SJSA1 (cell line): ENCODE data around the gene BAZ2B. TPM values are rescaled to one million over a fixed set of nuclear protein-coding genes. Genes with fewer than 3 reads are reported as not detected.
A peak's percentile ranks its signal among the peaks of the same experiment; 100 is the strongest.

ENCODE experiments used
- DNase-seq, 2 experiments: peaks; one replicate each; pipeline ENCODE4 v3.0.0-alpha.2; 2015 to 2020; ENCODE audit warnings: low spot score in 2 of 2, low read depth in 1 of 2
- H3K27ac ChIP-seq: fragments of 250-450 bp; sonication (Bioruptor Pico); 2 replicates; pipeline ENCODE4 v1.5.1; 2020; ENCODE audit warnings: mild to moderate bottlenecking, moderate library complexity
- H3K27me3 ChIP-seq: fragments of 250-450 bp; sonication (Bioruptor Pico); replicated peaks from 2 replicates; pipeline ENCODE4 v1.5.1; 2020; ENCODE audit warnings: mild to moderate bottlenecking, moderate library complexity
- H3K36me3 ChIP-seq: fragments of 250-450 bp; sonication (Bioruptor Pico); 2 replicates; pipeline ENCODE4 v1.5.1; 2020; ENCODE audit warnings: mild to moderate bottlenecking
- H3K4me1 ChIP-seq: fragments of 250-450 bp; sonication (Bioruptor Pico); replicated peaks from 2 replicates; pipeline ENCODE4 v1.6.1; 2021; ENCODE audit warnings: mild to moderate bottlenecking
- H3K4me3 ChIP-seq: fragments of 250-450 bp; sonication (Bioruptor Pico); 2 replicates; pipeline ENCODE4 v1.5.1; 2020; ENCODE audit warnings: mild to moderate bottlenecking
- H3K9me3 ChIP-seq: fragments of 250-450 bp; sonication (Bioruptor Pico); replicated peaks from 2 replicates; pipeline ENCODE4 v1.5.1; 2020; ENCODE audit warnings: mild to moderate bottlenecking
- total RNA-seq: library from RNA; depleted of rRNA; stranded (reverse); fragments of >200 nt; shearing (Covaris generic); gene quantifications from 2 replicates; pipeline ENCODE4 v1.2.3, GENCODE V29; 2014

BAZ2B gene
- total RNA-seq, 1 experiment from 2014 or later, result 15.0 TPM

DNA sequence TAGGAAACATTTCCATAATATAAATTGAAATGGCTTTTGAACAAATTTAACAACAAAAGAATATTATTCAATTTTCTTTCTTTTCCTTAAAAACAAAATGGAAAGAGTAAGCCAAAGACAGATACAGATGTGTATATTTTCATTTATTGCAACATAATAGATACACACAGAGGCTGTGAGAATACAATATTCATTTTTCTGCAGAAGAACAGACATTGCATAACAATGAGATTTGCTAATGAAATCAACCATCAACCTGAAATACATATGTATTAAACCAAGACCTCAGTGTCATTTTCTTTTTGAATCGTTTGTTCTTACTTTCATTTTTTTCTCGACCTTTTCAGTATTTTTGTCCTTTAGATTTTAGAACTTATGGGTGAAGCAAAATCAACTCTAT is 95.1 kb downstream of the BAZ2B start:
- Histone ChIP-seq H3K9me3 (no peaks in the 10 kb centered on the region), H3K27me3 (no peaks in the 10 kb centered on the region)

DNA sequence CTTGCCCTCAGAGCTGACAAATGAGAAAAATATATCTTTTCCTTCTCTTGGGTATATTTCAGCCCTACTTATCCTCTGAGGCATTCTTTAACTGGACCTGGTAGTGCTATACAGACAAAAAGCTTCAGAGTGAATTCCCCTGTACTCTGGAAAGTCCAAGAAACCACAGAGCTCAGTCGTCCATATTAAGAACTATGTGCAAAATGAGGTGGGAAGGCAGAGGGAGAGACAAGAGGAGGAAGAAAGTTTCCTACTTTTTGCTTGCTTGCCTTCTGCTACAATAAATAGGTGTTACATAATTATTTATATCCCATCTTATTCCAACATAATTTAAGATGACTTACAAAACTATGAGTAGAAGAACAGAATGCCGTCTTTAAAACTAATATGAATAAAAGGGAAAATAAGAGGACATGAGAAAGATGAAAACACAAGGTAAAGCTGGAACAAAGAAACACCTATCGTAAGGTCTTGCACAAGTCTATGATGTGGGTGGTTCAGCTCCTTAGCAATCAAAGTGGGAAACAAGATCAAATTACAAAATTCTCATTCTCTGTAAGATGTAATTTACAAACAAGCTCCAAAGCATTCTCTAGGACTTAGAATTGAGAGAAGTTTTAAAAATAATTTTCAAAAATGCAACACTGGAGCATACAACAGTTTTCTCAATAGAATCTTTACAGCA is 97.9 kb downstream of the BAZ2B start:
- Histone ChIP-seq H3K27me3 (no peaks in the 10 kb centered on the region), H3K4me3 (no peak overlapping the region), H3K27ac (no peak overlapping the region), H3K36me3 (no peaks in the 10 kb centered on the region), H3K9me3 (no peaks in the 10 kb centered on the region), H3K4me1 (peaks cover 3% of the 10 kb centered on the region; the same call in 1 of the 2 replicates)
- DNase-seq, result no peak

More for the DNA sequence above, 95.1 kb downstream of the BAZ2B start:
- Histone ChIP-seq H3K4me3 (no peak overlapping the region), H3K4me1 (0 out of 2 replicates have a peak, but pooled peaks cover 3% of the 10 kb centered on the region), H3K27ac (no peak overlapping the region), H3K36me3 (no peaks in the 10 kb centered on the region)
- no peak for DNase-seq

DNA sequence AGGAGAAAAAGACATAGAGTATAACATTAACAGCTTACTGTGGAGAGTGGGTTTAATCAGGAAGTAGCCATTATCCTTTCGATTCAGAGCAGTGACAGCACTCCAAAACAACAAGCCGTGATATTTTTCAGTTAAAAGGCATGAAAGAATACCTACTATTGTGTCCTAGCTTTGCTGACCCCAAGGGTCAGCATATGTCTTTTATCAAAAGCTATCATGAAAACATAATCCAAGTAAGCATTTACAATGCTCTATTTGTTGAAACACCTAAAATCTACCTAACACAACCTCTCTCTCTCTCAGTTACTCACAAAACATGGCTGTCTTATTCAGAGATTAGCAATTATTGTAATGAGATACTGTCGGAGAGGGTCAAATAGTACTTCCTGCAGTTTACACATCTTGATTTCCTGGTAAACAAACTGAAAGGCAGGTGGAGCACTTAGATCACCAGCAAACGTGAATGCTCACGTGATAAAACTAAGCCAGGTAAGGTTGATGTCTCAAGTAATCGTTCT is 100.0 kb downstream of the BAZ2B start:
- DNase-seq, result peak in 1 of 2 experiments; percentile 47

DNA sequence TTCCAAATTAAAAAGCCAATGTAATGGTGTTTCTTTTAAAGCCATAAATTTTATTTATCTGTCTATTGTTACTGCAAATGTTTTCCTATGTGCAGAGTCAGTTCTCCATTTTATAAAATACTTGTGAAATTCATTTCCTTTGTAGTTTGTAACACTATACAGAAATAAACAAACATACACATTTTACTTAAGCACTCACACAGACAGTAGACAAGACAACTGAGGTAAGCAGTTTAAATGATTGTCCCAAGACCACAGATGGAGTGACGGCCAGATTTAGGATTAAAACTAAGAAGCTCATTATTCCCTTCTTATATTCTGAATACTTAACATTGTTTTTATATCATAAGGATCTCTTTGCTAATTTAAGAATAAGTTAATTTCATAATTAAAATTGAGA is 100.9 kb downstream of the BAZ2B start:
- H3K9me3 ChIP-seq, result no peaks in the 10 kb centered on the region
- H3K36me3 ChIP-seq, result no peaks in the 10 kb centered on the region
- no peak for DNase-seq
- H3K27ac ChIP-seq, result no peak overlapping the region
- H3K4me3 ChIP-seq, result no peak overlapping the region
- H3K27me3 ChIP-seq, result no peaks in the 10 kb centered on the region
- H3K4me1 ChIP-seq, result peaks cover 3% of the 10 kb centered on the region; the same call in 1 of the 2 replicates

More for the DNA sequence above, 100.0 kb downstream of the BAZ2B start:
- no peaks in the 10 kb centered on the region for H3K9me3 ChIP-seq
- H3K4me1 ChIP-seq, result peaks cover 3% of the 10 kb centered on the region; the same call in 1 of the 2 replicates
- no peaks in the 10 kb centered on the region for H3K36me3 ChIP-seq
- peak overlapping the region; percentile 28 for H3K27ac ChIP-seq
- peak overlapping the region; percentile 26 for H3K4me3 ChIP-seq
- no peaks in the 10 kb centered on the region for H3K27me3 ChIP-seq

DNA sequence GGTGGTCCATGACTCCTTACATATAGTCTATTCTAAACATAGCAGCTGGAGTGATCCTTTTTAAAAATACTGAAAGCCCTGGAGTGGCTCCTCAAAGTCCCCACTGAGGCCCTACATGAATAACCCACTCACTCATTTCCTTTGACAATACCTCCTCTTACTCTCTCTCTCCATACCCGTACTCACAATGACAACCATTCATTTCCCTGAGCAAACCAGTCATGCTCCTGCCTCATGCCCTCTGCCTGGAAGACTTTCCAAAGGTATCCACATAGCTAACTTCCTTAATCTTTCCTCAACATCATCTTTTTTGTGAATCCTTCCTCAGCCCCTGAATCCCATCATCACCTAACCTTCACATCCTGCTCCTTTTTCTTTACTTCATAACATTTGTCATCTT is 102.6 kb downstream of the BAZ2B start:
- Histone ChIP-seq H3K4me3 (no peak overlapping the region), H3K36me3 (no peaks in the 10 kb centered on the region), H3K9me3 (no peaks in the 10 kb centered on the region), H3K4me1 (peaks cover 3% of the 10 kb centered on the region; the same call in 1 of the 2 replicates), H3K27me3 (no peaks in the 10 kb centered on the region), H3K27ac (no peak overlapping the region)
- DNase-seq, result no peak

DNA sequence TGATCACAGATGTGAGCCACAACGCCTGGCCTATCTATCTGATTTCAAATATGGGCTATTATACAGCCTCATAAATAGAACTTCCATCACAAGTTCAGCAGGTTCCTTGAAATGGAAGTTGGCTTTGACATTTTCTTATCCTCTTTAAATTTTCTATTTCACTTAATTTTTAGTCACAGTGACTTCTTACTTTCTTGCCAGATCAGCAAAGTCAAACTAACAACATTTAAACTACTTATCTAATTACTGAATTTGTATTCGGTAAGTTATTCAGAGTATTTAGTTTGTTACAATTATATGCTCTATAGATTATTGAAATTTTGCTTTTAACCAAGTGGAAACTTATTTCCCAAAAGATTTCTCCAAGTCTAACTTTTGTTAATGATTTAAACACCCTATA is 108.2 kb downstream of the BAZ2B start:
- DNase-seq, result no peak
- Histone ChIP-seq H3K4me1 (no peaks in the 10 kb centered on the region), H3K9me3 (no peaks in the 10 kb centered on the region), H3K4me3 (no peak overlapping the region), H3K36me3 (no peaks in the 10 kb centered on the region), H3K27me3 (no peaks in the 10 kb centered on the region), H3K27ac (no peak overlapping the region)

DNA sequence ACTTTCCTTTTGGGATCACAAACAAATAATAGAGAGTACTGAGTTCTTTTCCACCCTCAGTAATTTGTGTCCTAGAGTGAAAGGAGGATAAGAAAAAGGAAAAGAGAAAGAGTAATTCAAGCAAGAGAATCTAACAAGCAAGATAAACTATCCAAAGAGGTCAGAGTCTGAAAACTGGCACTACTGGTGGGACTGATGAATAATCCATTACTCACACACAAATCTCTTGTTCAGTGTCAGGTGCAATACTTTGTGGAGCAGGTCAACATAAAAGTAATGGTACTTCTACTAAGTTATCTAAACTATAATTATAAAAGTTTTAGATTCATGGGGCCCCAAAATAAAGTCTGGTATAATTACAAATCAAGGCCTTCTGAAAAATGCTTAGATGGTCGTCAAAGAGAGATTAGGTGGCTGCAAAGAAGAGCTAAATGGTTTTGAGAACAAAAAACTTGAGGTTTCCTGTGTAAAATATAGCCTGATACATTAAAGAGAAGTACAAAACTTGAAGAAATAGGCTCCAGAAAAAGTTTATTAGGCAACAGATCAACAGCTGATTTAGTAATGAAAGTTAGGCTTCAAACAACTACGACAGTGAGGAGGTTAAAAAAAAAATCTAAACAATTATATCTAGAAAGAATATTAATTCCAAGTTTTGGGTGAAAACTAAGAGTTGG is 109.4 kb downstream of the BAZ2B start:
- no peaks in the 10 kb centered on the region for H3K36me3 ChIP-seq
- H3K4me1 ChIP-seq, result no peaks in the 10 kb centered on the region
- no peak for DNase-seq
- no peak overlapping the region for H3K4me3 ChIP-seq
- H3K27me3 ChIP-seq, result no peaks in the 10 kb centered on the region
- no peaks in the 10 kb centered on the region for H3K9me3 ChIP-seq
- H3K27ac ChIP-seq, result no peak overlapping the region

DNA sequence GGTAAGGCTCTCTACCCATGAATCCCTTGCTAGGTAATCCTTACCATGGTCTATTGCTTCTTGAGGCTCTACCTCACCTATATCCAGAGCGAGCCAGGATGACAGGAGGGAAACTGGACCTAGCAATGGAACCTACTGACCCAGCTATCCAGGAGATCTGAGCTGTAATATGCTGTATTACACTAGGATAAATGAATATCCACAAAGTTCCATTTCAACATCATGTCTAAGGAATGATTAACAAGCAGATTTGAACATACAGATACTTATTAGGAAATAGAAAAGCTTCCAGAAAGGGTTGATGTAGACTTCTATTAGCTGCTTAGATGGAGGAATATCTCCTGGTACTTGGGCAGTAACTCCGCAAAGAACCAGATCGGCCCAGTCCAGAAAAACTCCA is 110.1 kb downstream of the BAZ2B start:
- Histone ChIP-seq H3K27me3 (no peaks in the 10 kb centered on the region), H3K4me1 (no peaks in the 10 kb centered on the region), H3K36me3 (no peaks in the 10 kb centered on the region), H3K9me3 (no peaks in the 10 kb centered on the region), H3K4me3 (no peak overlapping the region), H3K27ac (no peak overlapping the region)
- no peak for DNase-seq

DNA sequence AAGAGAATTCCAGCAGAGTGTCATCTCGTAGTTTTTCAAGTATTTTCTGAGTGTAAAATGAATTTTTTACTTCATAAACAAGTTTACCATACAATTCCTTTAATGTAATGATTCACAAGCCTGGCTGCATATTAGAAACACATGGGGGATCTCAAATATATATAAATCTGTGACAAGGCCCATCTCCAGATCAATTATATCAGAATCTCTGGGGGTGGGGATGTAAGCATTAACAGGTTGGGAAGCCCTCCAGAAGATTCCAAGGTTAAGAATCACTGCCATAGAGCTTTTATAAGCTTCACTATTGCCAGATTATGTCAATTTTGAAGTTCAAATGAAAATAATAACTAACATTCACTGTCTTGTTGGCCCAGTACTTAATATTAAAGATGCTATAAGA is 111.2 kb downstream of the BAZ2B start:
- no peak for DNase-seq
- H3K36me3 ChIP-seq, result no peaks in the 10 kb centered on the region
- H3K9me3 ChIP-seq, result no peaks in the 10 kb centered on the region
- H3K27ac ChIP-seq, result no peak overlapping the region
- H3K27me3 ChIP-seq, result no peaks in the 10 kb centered on the region
- H3K4me3 ChIP-seq, result no peak overlapping the region
- no peaks in the 10 kb centered on the region for H3K4me1 ChIP-seq

DNA sequence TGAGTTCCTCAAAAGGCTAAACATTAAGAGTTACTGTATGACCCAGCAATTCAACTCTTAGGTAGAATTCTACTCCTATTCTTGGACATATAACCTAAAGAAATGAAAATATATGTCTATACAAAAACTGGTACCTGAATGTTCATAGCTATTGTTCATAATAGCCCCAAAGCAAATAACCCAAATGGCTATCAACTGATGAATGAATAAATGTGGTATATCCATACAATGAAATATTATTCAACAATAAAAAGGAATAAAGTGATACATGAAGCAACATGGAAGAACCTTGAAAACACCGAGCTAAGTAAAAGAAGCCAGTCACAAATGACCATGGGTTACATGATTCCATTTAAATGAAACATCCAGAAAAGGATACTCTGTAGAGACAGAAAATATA is 114.6 kb downstream of the BAZ2B start:
- Histone ChIP-seq H3K27ac (no peak overlapping the region), H3K27me3 (no peaks in the 10 kb centered on the region), H3K4me1 (peaks cover 9% of the 10 kb centered on the region), H3K9me3 (no peaks in the 10 kb centered on the region), H3K4me3 (no peak overlapping the region), H3K36me3 (no peaks in the 10 kb centered on the region)
- no peak for DNase-seq

DNA sequence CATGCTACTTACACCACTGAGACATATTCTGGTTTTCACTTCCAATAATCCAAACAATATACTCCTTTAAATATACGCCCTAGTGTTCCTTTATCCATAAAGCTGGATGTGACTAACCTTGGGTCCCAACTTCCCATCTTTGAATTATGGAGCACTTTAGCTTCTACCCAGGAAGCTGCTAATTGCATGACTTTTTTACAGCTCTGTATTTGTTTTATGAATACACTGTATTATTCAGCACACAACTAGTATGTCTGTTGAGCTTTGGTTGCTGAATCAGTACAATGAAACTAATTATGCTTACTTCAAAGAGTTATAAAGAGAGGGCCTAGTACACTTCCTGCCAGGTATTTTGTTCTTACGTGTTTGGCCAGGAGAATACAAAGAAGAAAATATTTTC is 118.5 kb downstream of the BAZ2B start:
- DNase-seq, result no peak
- H3K27me3 ChIP-seq, result no peaks in the 10 kb centered on the region
- no peak overlapping the region for H3K4me3 ChIP-seq
- H3K4me1 ChIP-seq, result peaks cover 9% of the 10 kb centered on the region
- no peak overlapping the region for H3K27ac ChIP-seq
- no peaks in the 10 kb centered on the region for H3K36me3 ChIP-seq
- H3K9me3 ChIP-seq, result no peaks in the 10 kb centered on the region

DNA sequence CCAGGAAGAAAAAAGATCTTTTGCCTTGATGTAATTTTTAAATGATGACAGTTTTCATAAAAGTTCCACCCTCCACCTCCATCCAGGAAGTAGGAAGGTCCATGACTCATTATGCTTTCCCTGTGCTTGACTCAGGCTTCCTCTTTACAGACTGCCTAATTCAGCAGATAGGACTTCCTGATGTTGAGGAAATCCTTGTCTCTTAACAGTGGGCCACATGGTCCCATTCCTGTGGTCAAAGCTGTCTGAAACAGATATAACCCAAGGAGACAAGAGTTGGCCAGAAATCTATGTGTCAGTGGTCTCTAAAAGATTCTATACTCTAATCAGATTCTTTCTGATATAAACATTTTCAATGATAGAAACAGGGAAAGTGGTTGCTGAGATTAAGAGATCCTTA is 119.1 kb downstream of the BAZ2B start:
- Histone ChIP-seq H3K4me3 (no peak overlapping the region), H3K36me3 (no peaks in the 10 kb centered on the region), H3K4me1 (peaks cover 9% of the 10 kb centered on the region), H3K9me3 (no peaks in the 10 kb centered on the region), H3K27me3 (no peaks in the 10 kb centered on the region), H3K27ac (no peak overlapping the region; the same call in 1 of the 2 replicates)
- DNase-seq, result peak in 1 of 2 experiments; percentile 26

DNA sequence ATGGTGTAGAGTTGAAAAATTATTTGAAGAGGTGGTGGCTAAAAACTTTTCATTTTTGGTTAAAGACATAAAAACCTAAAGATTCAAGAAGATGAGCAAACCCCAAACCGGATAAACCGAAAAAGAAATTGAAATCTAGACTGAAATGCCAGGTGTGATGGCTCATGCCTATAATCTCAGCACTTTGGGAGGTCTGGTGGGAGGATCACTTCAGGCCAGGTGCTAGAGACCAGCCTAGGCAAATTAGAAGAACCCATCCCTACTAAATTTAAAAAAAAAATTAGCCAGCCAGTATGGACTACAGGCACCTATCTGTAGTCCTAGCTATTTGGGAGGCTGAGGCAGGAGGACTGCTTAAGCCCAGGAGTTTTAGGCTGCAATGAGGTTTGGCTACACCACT is 126.9 kb downstream of the BAZ2B start:
- no peaks in the 10 kb centered on the region for H3K27me3 ChIP-seq
- H3K4me3 ChIP-seq, result no peak overlapping the region
- DNase-seq, result no peak
- H3K36me3 ChIP-seq, result no peaks in the 10 kb centered on the region
- H3K9me3 ChIP-seq, result no peaks in the 10 kb centered on the region
- H3K27ac ChIP-seq, result no peak overlapping the region
- no peaks in the 10 kb centered on the region for H3K4me1 ChIP-seq

DNA sequence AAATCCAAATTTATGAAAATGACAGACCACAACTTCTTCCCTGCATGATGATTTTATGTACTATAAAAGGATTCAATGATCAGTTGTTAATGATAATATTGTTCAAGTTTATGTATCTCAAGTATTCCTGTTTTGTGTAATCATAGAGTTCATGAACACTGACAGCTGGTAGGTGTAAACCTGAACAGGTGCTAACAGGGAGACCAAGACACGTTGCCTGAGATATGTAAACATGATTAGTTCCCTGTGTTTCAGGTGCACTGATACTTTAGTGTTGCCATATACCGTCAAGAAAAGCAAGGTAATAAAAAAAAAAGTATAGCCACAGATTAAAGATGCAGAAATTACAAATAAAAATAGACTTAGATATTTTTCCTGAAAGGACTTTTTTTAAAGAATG is 131.8 kb downstream of the BAZ2B start:
- H3K27ac ChIP-seq, result no peak overlapping the region
- no peak overlapping the region for H3K4me3 ChIP-seq
- no peaks in the 10 kb centered on the region for H3K36me3 ChIP-seq
- no peaks in the 10 kb centered on the region for H3K4me1 ChIP-seq
- H3K27me3 ChIP-seq, result no peaks in the 10 kb centered on the region
- no peak for DNase-seq
- no peaks in the 10 kb centered on the region for H3K9me3 ChIP-seq
